DMS79 (cell line): ENCODE results near the gene AQP12A.
"Not testable (repeated sequence)": the region's sequence is repeated elsewhere in the genome, so short reads cannot be mapped to it uniquely, and the experiment has no call there.

Experiments used
- DNase-seq: peaks from one replicate; lab custom pipeline; 2025; lab: John Stamatoyannopoulos, UW

Gene AQP12A

DNA sequence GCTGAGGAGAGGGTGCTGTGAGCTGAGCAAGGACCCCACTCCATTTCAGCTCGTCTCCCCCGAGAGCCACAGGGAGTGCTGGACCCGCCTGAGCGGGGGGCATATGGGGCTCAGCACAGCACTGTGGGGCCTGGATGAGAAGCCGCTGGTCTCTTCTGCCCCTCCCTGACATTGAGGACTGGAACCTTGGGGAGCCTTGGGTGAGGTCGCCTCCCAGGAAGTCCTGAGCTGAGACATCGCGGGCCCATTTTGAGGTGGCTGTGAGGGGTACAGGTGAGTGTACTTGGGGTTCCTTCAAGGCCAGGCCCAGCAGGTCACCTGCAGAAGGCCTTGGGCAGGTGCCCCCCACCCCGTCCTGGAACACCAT, 3.1 kb upstream of the AQP12A start:
- DNase-seq: no peak

DNA sequence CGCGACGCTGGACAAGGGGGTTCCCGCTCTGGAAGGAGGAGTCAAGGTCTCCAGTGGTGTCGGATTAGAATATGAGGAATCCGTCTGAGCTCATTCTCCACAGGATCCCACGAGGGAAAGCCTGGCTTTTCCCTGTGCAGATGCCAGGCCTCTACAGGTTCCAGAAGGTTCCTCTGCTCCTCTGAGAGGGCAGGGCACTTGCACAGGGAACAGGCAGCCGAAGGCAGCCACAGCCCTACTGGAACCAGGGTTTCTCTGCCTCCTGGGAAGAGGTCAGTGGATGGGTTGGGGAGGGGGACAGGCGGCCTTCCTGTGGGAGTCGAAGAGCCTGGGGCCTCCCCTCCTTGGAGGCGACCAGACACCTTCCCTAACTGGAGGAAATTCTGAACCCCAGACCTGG, 1.7 kb upstream of the AQP12A start:
- no peak for DNase-seq

DNA sequence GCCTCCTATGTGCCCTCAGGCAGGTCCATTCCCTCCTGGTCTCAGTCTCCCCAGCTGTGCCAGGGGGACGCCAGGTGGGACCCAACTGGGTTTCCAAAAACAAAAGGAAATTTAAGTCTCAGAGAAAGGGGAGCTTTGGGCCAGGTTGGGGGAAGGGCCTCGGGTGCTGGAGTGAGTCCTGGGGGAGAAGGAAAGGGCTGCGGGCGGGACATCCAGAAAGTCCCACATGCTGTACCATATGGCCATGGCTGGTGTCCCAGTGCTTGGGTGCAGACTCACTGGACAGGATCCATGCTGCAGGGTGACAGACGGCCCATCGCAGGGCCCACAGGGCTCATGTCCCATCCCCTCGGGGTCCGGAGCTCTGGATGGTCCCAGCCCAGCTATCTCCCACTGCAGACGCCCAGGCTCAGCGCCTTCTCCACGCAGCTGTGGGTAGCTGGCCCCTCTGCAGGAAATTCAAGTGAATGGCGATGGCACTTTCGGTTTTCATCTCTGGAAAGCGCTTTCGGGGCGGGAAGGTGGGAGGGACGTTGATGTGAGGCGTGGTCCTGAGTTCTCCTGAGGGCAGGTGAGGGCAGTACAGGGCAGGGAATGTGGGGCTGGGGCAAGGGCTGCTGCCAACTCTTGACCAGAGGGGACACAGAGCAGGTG, 1.1 kb upstream of the AQP12A start:
- not testable (repeated sequence) for DNase-seq

DNA sequence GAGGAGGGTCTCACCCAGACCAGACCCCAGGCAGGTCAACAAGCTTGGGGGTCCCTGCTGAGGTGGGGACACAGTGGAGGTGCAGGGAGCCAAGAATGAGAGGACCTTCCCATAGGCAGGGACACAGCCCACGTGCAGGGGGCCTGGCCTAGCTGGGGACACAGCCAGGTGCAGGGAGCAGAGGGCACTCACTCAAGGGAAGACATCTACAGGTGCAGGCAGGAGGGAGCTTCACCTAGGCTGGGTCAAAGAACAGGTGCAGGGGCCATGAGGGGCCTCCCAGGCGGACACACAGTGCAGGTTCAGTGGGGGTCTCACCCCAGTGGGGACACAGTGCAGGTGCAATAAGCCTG, 615 bp upstream of the AQP12A start:
- DNase-seq: not testable (repeated sequence)

DNA sequence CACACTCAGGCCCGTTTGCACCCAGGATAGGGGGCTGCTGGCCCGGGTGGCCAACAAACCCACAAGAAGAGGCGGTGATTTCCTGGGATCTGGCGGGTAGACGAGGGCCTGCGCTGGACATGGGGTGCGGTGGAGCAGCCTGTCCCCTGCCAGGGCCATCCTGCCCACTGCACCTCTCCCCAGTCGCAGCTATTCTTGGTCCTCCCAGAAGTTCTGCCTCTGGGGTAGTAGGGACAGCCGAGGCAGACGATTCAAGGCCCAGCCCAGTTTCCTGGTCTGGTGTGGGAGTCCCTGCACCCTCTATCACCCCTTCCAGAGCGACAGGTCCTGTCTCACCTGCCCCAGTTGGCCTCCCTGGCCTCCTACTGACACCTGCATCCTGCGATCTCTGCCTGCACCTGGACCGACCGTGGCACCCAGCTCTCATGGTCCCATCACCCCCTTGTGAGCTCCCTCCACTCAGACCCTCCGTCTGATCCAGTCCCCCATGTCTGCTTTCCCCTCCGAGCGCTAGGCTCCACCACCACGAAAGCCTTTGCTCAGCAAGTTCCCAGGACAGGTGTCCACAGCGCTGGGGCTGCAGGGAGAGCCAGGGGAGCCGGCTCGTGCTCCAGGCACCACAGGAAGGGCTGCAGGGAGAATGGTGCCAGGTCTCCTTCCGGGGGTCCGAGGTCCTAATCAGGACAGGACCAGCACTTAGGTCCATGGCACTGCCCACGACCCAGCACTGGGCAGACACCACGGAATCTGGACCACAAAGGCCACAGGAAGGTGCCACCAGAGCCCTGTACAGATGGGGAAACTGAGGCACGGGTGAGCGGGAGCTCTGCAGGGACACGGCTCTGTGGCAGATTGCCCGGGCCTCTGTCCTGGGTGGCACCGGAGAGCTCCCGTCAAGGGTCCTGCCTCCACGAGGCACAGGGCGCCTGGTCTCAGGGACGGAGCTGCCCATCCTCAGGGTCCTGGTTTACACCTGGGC, 1.2 kb downstream of the AQP12A start:
- DNase-seq: not testable (repeated sequence)

DNA sequence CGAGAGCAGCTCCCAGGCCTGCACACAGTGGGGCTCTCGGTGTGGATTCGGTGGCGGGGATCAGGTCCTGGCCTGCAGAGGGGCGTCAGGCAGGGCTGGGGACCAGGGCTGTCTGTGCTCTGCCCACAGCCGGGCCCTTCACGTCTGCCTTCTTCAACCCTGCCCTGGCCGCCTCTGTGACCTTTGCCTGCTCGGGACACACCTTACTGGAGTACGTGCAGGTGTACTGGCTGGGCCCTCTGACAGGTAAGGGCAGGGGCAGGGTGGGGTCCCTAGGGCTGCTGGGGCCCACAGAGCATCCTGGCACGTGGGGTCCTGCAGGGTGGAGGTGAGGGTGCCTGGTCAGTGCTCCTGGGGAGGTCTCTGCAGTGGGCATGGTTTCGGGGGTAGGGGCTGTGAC, 2.6 kb downstream of the AQP12A start:
- not testable (repeated sequence) for DNase-seq

DNA sequence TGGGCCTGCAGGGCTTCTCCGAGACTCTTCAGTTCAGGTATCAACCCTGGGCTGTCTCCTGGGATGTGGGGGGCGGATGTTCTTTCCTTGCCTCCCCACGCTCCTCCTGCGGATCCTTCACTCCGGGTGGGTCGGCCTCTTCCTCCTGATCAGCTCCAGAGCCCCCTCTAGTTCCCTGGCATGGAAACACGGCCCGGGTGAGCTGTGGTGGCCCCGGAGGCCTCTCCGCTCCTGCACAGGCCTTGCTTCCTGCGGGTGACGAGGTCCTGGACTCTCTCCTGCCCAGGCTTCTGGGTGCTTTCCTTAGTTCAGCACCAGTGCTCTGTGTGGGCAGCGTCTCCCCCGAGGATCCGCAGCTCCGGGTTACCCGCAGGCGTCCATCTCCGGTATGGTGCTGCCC, 3.9 kb downstream of the AQP12A start:
- not testable (repeated sequence) for DNase-seq

DNA sequence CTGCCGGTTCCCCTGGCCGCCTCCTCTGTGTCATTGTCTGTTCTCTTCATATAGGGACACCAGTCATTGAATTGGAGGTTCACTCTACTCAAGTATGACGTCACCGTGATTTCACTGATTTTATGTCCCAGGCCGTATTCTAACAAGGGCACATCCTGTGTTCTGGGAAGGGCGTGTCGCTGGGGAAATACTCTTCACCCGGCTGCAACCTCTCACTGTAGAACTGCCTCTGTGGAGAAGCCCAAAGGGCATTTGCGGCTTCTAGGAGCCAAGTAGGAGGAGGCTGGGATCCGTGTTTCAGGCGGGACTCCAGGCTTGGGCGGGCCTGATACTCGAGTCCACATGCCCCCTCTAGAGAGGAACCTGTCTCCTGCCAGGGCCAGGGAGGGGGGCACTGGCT, 4.8 kb downstream of the AQP12A start:
- DNase-seq: not testable (repeated sequence)

DNA sequence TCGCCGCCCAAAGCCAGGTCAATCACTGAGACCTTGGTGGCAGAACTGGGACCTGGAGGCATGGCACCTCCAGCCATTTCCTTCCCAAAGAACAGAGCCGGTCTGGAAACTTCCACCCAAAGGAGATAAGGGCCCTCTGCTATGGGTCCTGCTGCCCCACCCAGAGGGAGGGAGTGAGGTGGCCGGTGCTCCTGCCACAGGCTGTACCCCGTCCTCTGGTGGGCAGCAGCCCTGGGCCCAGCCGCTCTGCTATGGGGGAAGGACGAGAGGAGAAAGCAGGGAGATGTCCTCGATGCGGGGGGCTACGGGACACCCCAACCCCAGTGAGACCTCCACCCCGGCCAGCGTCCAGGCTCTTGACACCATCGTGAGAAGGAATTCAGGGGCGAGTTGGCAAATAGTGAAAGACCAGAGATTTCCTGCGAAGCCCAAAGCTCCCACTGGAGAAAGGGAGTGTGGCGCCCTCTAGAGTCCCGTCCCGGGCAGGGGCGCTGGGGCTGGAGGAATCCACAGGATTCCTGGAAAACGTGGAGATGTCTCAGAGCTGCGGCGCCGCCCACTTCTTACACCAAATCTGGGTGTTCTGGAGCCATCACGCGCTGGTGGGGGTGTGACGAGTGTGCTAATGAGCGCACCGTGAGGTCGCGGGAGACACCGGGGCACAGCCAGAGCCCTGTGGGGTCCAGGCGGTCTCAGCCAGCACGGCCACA, 7.3 kb downstream of the AQP12A start:
- not testable (repeated sequence) for DNase-seq

DNA sequence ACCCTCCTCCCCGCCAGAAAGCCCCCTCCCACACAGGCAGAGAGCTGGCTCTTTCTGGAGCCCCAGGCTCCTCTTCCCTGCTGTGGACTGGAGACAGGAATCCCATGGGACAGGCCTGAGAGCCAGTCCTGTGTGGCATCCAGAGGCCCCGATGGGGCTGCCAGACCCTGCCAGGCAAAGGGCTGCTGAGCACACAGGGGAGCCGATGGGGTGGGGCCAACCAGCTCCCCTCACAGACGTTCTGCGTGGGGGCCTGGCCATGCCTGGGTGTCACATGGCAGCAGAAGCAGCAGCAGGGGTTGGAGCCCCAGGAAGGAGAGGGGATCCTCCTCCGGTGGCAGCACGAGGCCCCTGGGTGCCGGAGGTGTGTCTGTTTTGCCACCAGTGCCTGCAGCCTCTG, 8.2 kb downstream of the AQP12A start:
- DNase-seq: not testable (repeated sequence)

DNA sequence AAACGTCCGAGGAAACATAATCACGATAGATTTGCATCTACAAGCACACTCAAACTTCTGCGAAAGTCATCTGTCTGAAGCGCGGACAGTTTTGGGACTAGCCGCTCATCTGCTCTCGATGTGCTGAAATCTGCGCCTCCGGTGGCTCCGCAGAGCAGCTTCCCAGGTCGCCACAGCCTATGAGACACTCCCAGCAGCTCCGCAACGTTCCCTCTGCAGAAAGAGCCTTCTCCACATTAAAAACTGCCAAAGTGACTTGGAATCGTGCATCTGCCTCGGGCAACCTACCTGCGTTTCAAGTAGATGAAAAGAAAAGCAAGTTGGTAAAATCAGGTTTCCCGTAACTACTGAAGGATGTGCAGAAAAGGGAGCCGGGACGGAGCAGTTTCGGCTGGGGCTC, 8.9 kb downstream of the AQP12A start:
- not testable (repeated sequence) for DNase-seq

DNA sequence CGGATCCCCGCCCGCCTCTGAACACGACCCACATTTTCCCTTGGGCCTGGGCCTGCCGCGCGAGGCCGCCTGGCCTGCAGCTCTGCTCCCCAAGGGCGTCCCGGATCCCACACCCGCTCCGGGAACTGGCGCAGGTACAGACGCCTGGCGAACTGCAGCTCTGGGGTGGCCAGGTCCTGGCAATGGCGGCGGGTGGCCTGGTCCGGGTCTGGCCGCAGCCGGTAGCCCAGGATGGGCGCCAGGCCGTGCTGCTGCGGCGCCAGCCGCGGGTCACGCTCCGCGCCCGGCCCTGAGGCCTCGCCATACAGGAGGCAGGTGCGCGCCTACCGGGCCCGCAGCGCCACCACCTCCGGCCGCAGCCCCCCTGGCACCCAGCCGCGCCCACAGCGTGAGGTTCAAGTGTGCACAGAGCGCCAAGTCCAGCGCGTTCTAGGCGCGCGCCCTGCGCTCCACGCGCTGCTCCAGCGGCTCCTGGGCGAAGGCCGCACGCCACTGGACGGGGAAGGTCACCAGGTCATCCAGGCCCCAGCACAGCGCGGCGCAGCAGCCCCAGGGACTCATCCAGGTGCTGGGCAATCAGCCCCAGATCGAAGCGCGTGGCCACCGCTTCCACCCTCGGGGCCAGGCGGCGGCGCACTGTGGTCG, 9.5 kb downstream of the AQP12A start:
- no peak for DNase-seq

DNA sequence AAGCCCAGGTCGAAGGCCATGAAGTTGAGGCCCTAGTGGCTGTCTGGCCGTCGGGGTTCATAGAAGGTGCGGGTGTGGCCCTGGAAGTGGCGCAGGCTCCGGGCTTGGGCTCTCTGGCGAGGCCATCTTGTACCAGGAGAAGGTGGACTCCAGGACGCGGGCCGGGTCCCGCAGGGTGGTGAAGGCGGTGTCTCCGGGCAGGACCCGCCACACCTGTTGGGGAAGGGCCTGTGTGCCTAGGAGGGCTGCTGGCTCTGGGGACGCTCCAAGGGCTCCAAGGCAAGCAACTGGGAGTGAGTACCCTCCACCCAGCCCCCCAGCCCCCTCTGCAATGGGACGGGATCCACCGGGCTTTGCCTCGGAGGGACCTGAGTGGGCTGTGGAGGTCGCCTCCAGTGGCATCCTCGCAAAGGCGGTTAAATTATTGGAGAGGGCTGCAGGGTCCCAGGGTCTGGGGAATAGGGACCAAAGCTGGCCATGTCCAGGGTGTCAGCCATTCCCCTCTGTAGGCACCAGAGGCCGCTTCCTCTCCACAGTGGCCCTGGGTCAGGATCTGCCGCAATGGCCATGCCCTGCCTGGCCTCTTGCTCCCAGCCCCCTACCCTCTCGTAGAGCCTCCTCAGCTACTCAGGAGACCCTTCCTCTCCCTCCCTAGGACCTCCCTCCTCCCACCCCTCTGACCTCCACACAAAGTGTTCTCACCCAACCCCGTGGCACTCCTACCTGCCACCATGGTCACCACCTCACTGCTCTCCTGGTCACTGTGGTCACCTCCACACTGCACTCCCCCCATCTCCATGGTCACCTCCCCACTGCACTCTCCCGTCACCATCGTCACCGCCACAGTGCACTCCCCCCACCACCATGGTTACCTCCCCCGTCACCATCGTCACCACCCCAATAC, 10.3 kb downstream of the AQP12A start:
- no peak for DNase-seq

DNA sequence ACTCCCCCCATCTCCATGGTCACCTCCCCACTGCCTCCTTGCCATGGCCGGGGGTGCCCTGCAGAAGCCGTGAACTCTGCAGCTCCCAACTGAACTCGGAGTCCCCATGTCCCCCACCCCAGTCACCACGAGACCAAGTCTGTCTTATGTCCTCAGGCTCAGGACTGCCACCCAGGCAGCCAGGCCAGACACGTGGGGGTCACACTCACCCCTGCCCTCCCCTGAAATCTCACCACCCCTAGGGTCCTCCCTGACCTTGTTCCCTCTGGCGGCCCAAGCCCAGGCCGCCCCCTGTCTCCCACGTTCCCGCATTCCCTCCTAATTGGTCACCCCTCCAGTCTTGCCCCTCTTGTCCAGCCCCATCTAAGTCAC, 11.0 kb downstream of the AQP12A start:
- no peak for DNase-seq

DNA sequence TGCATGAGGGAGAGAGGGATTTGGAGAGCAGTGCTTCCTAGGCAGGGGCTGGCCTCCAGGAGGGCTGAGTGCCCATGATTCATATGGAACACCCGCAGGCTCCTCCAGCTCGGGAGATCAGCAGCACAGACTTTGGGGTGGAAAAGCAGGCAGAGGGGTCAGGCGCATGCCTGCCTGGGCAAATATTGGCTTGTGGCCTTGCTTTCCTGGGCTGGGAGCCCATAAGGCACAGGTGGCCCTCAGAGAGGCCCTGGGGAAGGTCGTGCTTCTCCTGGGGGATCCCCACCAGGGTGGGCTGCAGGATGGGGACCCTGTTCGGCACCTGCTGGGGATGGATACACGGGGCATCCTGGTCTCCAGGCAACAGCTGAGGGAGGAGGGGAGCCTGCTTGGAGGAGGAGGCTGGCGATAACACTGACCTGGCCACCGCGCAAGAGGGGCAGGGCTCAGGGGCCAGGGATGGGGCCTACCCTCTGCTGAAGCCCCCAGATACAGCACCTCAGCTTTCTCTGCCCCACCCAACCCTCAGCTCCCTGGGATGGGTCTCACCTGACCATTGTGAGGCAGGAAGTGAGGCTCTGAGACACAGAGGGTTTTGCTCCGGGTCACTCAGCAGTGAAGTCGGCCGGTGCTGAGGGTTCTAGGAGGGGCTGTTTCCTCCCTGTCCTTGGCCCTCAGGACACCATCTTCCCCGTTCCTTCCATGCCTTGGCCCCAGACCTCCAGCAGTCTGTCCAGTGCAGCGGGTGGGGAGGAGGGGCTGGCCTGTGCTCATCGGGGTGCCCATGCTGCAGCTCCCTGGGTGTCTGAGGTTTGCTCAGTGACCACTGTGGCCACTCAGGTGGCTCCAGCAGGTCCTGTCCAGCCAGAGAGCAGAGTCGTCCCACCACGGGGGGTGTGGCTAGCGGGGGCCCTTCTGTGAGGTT, 12.0 kb downstream of the AQP12A start:
- no peak for DNase-seq

DNA sequence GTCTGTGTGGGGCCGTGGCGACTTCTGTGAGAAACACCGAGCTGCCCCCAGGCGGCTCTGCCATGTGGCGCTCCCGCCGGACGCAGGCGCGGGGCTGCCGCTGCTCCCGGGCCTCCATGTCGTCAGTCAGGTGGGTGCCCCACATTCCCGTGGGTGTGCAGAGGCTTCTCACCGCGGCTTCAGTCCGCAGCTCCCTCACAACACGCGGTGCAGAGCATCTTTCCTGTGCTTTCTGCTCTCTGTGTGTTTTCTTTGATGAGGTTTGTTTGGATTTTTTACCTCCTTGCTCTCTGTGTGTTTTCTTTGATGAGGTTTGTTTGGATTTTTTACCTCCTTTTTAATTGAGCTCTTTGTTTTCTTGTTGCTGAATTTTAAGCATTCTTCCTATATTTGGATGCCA, 13.0 kb downstream of the AQP12A start:
- DNase-seq: no peak

DNA sequence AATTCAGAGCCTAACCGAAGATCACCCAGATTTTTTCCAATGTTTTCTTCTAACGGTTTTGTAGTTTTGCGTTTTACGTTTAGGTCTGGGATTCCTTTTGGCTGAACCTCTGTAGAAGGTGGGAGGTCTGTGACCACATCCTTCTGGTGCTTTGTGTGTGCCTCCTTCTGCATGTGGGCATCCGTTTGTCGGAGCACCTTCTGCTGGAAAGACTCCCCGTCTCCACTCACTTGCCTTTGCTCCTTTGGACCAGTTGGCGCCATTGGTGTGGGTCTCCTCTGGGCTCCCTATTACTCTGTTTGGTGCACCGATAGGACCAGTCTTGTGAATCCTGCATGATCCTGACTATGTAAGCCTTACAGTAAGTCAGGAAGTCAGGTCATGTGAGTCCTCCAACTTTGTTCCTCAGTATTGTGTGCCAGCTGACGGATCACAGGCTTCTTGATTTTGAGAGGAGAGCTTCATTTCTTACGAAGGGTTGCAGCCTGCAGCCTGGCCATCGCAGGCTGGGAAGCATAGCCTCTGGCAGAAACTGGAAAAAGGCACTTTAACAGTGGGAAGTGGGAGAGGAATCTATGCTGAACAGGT, 13.6 kb downstream of the AQP12A start:
- no peak for DNase-seq

DNA sequence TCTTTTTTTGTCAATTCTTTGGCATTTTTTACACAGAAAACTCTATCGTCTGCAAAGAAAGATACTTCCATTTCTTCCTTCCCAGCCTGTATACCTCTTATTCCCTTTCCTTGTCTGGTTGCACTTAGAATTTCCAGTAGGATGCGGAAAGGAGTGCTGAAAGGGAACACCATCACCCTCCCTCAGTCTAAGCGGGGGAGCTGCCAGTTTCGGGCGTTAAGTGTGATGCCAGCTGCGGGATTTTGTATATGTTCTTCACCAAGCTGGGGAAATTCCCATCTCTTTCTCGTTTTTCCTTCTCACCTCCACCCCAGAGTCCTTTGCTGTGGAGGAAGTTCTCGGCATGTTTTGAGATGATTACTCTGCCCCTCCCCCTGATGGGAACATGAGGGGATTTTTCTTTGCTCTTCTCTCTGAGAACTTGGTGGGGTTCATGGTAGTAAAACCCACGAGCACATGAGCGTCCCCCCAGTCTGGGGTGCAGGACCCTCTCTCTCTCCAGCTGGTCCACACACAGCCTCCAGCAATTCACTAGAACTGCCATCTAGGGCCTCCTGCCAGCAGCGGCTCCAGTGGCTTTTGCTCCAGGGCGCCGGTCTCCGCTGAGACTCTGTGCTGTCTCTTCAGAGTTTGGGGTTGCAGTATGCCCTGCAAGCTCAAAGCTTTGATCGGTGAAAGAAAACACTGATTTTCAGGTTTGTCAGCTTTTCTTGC, 15.5 kb downstream of the AQP12A start:
- no peak for DNase-seq

DNA sequence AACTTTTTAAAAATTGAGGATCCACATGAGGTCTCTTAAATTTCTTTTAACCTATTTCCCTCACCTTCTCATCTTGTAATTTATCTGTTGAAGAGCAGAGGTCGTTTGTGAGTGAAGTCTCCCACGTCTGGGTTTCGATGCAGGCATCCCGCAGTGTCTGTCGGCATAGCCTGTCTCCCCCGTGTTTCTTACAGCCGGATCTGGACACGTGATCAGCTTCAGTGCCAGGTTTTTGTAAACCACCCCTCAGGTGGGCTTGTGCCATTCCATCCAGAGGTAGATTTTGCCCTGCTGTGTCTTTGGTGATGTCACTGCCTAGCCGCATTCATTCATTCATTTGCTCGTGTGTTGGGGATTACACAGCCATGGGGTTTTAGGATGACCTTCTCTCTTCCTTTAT, 16.2 kb downstream of the AQP12A start:
- DNase-seq: no peak
